GM12874 (cell line): ENCODE data around the gene ARL13A.

Experiments
- TF ChIP-seq, protein P1 (sequence below): IDR thresholded peaks from 2 replicates; pipeline ENCODE4 v1.5.1; 2011; ENCODE audit warnings: low read depth, mild to moderate bottlenecking, control low read depth, low read length, moderate library complexity; ENCODE audit not compliant: insufficient read depth

The ARL13A gene

GRCh38 chrX:100969408-100969807, at the start of gene ARL13A:
ARL13A (plus strand) TSS chrX:100969708; CDS start chrX:100973690, 3,982 bp downstream.
- TF ChIP-seq, protein P1, sequence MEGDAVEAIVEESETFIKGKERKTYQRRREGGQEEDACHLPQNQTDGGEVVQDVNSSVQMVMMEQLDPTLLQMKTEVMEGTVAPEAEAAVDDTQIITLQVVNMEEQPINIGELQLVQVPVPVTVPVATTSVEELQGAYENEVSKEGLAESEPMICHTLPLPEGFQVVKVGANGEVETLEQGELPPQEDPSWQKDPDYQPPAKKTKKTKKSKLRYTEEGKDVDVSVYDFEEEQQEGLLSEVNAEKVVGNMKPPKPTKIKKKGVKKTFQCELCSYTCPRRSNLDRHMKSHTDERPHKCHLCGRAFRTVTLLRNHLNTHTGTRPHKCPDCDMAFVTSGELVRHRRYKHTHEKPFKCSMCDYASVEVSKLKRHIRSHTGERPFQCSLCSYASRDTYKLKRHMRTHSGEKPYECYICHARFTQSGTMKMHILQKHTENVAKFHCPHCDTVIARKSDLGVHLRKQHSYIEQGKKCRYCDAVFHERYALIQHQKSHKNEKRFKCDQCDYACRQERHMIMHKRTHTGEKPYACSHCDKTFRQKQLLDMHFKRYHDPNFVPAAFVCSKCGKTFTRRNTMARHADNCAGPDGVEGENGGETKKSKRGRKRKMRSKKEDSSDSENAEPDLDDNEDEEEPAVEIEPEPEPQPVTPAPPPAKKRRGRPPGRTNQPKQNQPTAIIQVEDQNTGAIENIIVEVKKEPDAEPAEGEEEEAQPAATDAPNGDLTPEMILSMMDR: no peak

DNA sequence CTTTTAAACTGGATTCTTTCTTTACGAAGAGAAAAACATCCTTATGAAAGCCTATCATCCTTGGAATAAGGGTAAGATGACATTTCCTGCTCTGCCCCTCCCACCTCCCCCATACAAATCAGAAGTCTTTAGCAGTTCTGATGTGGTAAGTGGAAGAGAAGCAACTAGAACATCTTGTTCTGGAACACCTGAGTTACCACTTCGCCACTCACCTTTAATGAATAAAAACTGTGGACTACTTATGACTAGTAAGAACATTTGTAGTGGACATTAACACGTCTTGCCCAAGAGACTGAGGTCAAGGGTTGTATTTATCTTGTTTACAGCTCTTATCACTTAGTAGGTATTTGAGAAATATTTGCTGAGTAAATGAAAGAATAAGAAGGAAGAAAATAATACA, 45.1 kb upstream of the ARL13A start:
- TF ChIP-seq, protein P1: no peak

- TF ChIP-seq, protein P1: no peak
Measured at GRCh38 chrX:100926453-100926852, 43.1 kb upstream of the ARL13A start.

- TF ChIP-seq, protein P1: no peak
Measured at GRCh38 chrX:100928660-100929613, 40.6 kb upstream of the ARL13A start, which contains the start of gene XKRX. XKRX (minus strand) TSS chrX:100928917; CDS start chrX:100928304, 613 bp downstream.

- TF ChIP-seq, protein P1: no peak
Measured at GRCh38 chrX:100931218-100931924, 38.1 kb upstream of the ARL13A start.

- TF ChIP-seq, protein P1: no peak
Measured at GRCh38 chrX:100931925-100932285, 37.6 kb upstream of the ARL13A start.

DNA sequence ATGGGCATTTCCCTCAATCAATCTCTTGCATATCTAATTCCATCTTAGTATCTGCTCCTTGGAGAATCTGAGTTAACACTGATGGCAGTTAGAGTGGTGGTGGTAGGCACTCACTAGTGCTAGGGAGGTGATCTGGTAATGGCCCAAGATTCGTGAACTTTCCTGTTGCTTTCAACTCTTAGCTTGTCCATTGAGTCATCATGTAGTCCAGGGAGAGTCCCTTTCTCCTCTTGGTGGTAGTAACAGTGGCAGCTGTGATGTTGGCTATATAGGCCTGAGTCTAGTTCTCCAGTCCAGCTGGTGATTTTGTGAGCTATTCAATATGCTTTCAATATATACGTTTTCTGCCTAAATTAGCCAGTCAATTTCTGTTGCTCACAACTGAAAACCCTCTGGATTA, 33.7 kb upstream of the ARL13A start:
- TF ChIP-seq, protein P1: no peak
